ENCODE results near the gene RPL27. TPM values are rescaled to one million over a fixed set of nuclear protein-coding genes. Genes with fewer than 3 reads are reported as not detected.

The RPL27 gene
- polyA plus RNA-seq, 1 donor (not counting 4 experiments of a cell fraction or from before 2014, with no cell fraction given): 7,614 TPM

DNA sequence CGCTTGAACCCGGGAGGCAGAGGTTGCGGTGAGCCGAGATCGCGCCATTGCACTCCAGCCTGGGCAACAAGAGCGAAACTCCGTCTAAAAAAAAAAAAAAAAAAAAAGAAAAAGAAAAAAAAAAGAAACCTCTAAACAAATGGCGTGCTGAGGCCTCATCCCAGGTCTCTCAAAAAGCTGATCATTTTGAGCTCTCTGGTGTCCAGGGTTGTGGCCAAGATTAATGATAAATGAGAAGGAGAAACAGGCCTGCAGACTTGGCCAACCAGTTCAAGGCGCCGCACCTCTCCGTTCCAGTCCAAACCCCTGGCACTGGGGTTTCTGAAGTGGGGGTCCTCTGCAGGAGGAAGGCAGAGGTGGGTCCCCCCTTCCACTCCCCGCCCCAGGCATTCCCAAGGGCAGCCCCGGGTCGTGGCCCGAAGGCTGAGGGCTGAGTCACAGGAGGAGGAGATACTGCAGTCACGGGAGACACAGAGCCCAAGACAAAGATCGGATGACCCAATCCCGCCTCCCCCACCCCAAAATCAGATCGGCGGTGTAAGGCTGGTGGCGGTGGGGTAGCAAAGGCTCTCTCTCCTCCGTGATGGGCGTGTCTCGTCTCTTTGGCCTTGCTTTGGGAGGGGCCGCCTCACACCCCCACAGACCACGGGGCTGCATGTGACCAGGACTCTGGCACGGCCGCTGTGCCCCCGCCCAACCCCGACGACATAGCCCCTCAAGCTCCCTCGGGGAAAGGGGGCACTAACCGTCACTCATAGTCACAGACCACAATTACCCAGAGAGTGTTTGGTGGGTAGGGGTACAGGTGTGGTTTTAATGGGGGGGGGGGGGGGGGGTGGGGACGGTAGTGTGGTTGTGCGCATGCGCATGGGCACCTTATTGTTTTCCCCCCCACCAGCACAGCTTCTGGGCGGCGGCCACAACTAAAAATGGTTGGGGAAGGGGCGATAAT is 22.8 kb downstream of the RPL27 start:
- DNase-seq (ENCODE audit: low read depth, low spot score) (no peak), FAIRE-seq (no peak)
- H3K79me2 ChIP-seq (ENCODE audit: control insufficient read depth, insufficient read depth, low read length): peaks cover 20% of the 10 kb centered on the region
- peaks cover 8 to 19% of the 10 kb centered on the region in 2 experiments for H3K36me3 ChIP-seq (ENCODE audit: control insufficient read depth in 2 of 2, extremely low read depth in 1 of 2, insufficient read depth in 2 of 2, low read length in 2 of 2)
- H2AFZ ChIP-seq (ENCODE audit: control insufficient read depth, low read length): peak overlapping the region; percentile 87
- no peaks in the 10 kb centered on the region for H4K20me1 ChIP-seq (ENCODE audit: control insufficient read depth, extremely low read depth, insufficient read depth, low read length)
- H3K27ac ChIP-seq (ENCODE audit: control insufficient read depth, insufficient read depth, low read length): peak overlapping the region; percentile 66
- no peaks in the 10 kb centered on the region for H3K9me1 ChIP-seq (ENCODE audit: control insufficient read depth, extremely low read depth, insufficient read depth, low read length)
- peak overlapping the region; percentile 87 for H3K9ac ChIP-seq (ENCODE audit: control insufficient read depth, extremely low read depth, insufficient read depth, low read length)
- peak overlapping the region; percentile 76 for H3K4me2 ChIP-seq (ENCODE audit: control insufficient read depth, extremely low read depth, insufficient read depth, low read depth, low read length)
- TF ChIP-seq CTCF (optimal IDR thresholded peaks at IDR 0.05 in 1 of 3, IDR thresholded peaks at IDR 0.05 in 1 of 3, conservative IDR thresholded peaks at IDR 0.05 in 1 of 3; ENCODE audit: extremely low read depth in 1 of 3, insufficient read depth in 2 of 3, low read length in 3 of 3): no peak
- no peak for TF ChIP-seq EZH2 (IDR thresholded peaks at IDR 0.05; ENCODE audit: low read length)
- H3K27me3 ChIP-seq (ENCODE audit: control insufficient read depth, extremely low read depth, insufficient read depth, low read length): peaks cover 12% of the 10 kb centered on the region
- H3K4me3 ChIP-seq (ENCODE audit: control insufficient read depth in 2 of 3, extremely low read depth in 1 of 3, insufficient read depth in 2 of 3, low read depth in 1 of 3, low read length in 3 of 3): peak overlapping the region; percentile 90 to 100 (median 95)
- no peaks in the 10 kb centered on the region for H3K9me3 ChIP-seq (ENCODE audit: control insufficient read depth, low read depth, low read length)
- H3K4me1 ChIP-seq (ENCODE audit: control insufficient read depth, extremely low read depth, insufficient read depth, low read length): peaks cover 14% of the 10 kb centered on the region
- dilution Hi-C loops (cut with MboI; ENCODE audit: extremely low pct_ligation_motif_present, low sequenced_read_pairs): no loop called here

DNA sequence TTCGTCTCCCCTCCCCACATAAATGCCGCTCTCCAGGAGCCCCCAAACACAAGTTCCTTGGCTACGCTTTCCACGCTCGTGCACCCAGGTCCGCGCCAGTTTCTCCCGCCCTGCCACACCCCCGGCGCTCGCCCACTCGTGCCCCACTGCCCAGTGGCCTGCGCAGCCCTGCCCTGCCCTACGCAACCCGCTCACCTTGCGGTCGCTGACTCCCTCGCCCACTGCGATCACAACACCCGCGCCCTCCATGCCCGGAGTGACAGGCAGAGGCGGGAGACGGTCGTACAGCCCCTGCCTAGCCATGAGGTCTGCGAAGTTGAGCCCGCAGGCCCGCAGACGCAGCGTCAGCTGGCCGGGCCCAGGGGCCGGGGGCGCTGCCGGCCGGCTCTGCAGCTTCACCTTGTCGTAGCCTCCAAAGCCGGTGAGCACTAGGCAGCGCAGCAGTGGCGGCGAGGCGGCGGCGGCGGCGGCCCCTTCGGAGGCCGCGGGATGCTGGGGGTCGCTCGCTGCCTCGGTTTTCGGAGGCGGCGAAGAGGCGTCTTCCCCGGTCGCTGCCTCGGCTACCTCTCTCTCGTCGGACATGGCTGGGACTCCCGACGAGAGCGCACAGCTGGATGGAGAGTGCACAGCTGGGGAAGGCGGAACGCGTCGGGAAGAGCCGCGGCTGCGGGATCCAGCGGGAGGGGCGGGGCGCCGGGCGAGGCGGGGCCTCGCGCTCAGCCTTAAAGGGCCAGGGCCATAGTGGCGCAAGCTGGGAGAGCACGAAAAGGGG is 23.7 kb downstream of the RPL27 start, which contains the start of gene VAT1:
Gene VAT1 (minus strand): TSS at position 645 of the 772 bp plus-strand sequence. CDS start 63 bp downstream, at position 582.
- Histone ChIP-seq H3K4me3 (ENCODE audit: control insufficient read depth in 2 of 3, extremely low read depth in 1 of 3, insufficient read depth in 2 of 3, low read depth in 1 of 3, low read length in 3 of 3) (peak within 1 kb of the TSS; percentile 90 to 100 (median 95)), H3K9me1 (ENCODE audit: control insufficient read depth, extremely low read depth, insufficient read depth, low read length) (no peaks in the 10 kb centered on the region), H3K27ac (ENCODE audit: control insufficient read depth, insufficient read depth, low read length) (peak within 1 kb of the TSS; percentile 66), H3K4me2 (ENCODE audit: control insufficient read depth, extremely low read depth, insufficient read depth, low read depth, low read length) (peak within 1 kb of the TSS; percentile 76), H3K4me1 (ENCODE audit: control insufficient read depth, extremely low read depth, insufficient read depth, low read length) (peaks cover 14% of the 10 kb centered on the region), H3K9ac (ENCODE audit: control insufficient read depth, extremely low read depth, insufficient read depth, low read length) (peak within 1 kb of the TSS; percentile 87), H3K36me3 (ENCODE audit: control insufficient read depth in 2 of 2, extremely low read depth in 1 of 2, insufficient read depth in 2 of 2, low read length in 2 of 2) (peaks cover 8 to 14% of the 10 kb centered on the region in 2 experiments), H3K9me3 (ENCODE audit: control insufficient read depth, low read depth, low read length) (no peaks in the 10 kb centered on the region), H3K79me2 (ENCODE audit: control insufficient read depth, insufficient read depth, low read length) (peaks cover 20% of the 10 kb centered on the region), H4K20me1 (ENCODE audit: control insufficient read depth, extremely low read depth, insufficient read depth, low read length) (no peaks in the 10 kb centered on the region), H2AFZ (ENCODE audit: control insufficient read depth, low read length) (peak within 1 kb of the TSS; percentile 87), H3K27me3 (ENCODE audit: control insufficient read depth, extremely low read depth, insufficient read depth, low read length) (peaks cover 13% of the 10 kb centered on the region)
- FAIRE-seq (no peak), DNase-seq (ENCODE audit: low read depth, low spot score) (no peak)
- dilution Hi-C loops (cut with MboI; ENCODE audit: extremely low pct_ligation_motif_present, low sequenced_read_pairs): no loop called here
- TF ChIP-seq EZH2 (IDR thresholded peaks at IDR 0.05; ENCODE audit: low read length) (no peak), CTCF (optimal IDR thresholded peaks at IDR 0.05 in 1 of 3, IDR thresholded peaks at IDR 0.05 in 1 of 3, conservative IDR thresholded peaks at IDR 0.05 in 1 of 3; ENCODE audit: extremely low read depth in 1 of 3, insufficient read depth in 2 of 3, low read length in 3 of 3) (no peak)
